ENCODE measurements around the gene HHEX. TPM values are rescaled to one million over a fixed set of nuclear protein-coding genes. Genes with fewer than 3 reads are reported as not detected.

Gene HHEX
- total RNA-seq, 1 donor from 2014 or later: not detected

GRCh38 chr10:92656266-92656961 lies 33.3 kb upstream of the HHEX start:
- no peak for TF ChIP-seq CTCF (conservative IDR thresholded peaks at IDR 0.05)
- Mint-ChIP-seq H3K4me1 (no peaks in the 10 kb centered on the region), H3K9me3 (peaks cover 3% of the 10 kb centered on the region), H3K4me3 (no peak overlapping the region), H3K36me3 (ENCODE audit: low read depth) (peaks cover 18% of the 10 kb centered on the region), H3K27ac (ENCODE audit: unreplicated experiment) (no peak overlapping the region), H3K27me3 (ENCODE audit: low read depth) (no peaks in the 10 kb centered on the region)
- DNase-seq (ENCODE audit: low read depth, low spot score): no peak

GRCh38 chr10:92657024-92657423 lies 32.7 kb upstream of the HHEX start:
- H3K4me3 Mint-ChIP-seq: no peak overlapping the region
- no peaks in the 10 kb centered on the region for H3K4me1 Mint-ChIP-seq
- TF ChIP-seq CTCF (conservative IDR thresholded peaks at IDR 0.05): no peak
- no peak overlapping the region for H3K27ac Mint-ChIP-seq (ENCODE audit: unreplicated experiment)
- H3K27me3 Mint-ChIP-seq (ENCODE audit: low read depth): no peaks in the 10 kb centered on the region
- no peak for DNase-seq (ENCODE audit: low read depth, low spot score)
- peaks cover 3% of the 10 kb centered on the region for H3K9me3 Mint-ChIP-seq
- peaks cover 18% of the 10 kb centered on the region for H3K36me3 Mint-ChIP-seq (ENCODE audit: low read depth)

- no peaks in the 10 kb centered on the region for H3K27me3 Mint-ChIP-seq (ENCODE audit: low read depth)
- H3K4me3 Mint-ChIP-seq: no peak overlapping the region
- H3K4me1 Mint-ChIP-seq: no peaks in the 10 kb centered on the region
- no peak for TF ChIP-seq CTCF (conservative IDR thresholded peaks at IDR 0.05)
- no peak for DNase-seq (ENCODE audit: low read depth, low spot score)
- H3K36me3 Mint-ChIP-seq (ENCODE audit: low read depth): peaks cover 11% of the 10 kb centered on the region
- H3K9me3 Mint-ChIP-seq: peaks cover 14% of the 10 kb centered on the region
- no peak overlapping the region for H3K27ac Mint-ChIP-seq (ENCODE audit: unreplicated experiment)
These were observed 26.9 kb upstream of the HHEX start for GRCh38 chr10:92662848-92663247.

GRCh38 chr10:92664322-92664721 lies 25.4 kb upstream of the HHEX start:
- no peak overlapping the region for H3K4me3 Mint-ChIP-seq
- peaks cover 7% of the 10 kb centered on the region for H3K36me3 Mint-ChIP-seq (ENCODE audit: low read depth)
- DNase-seq (ENCODE audit: low read depth, low spot score): no peak
- no peak overlapping the region for H3K27ac Mint-ChIP-seq (ENCODE audit: unreplicated experiment)
- no peaks in the 10 kb centered on the region for H3K27me3 Mint-ChIP-seq (ENCODE audit: low read depth)
- TF ChIP-seq CTCF (conservative IDR thresholded peaks at IDR 0.05): no peak
- peaks cover 11% of the 10 kb centered on the region for H3K9me3 Mint-ChIP-seq
- H3K4me1 Mint-ChIP-seq: no peaks in the 10 kb centered on the region

- H3K27ac Mint-ChIP-seq (ENCODE audit: unreplicated experiment): no peak overlapping the region
These were observed 22.7 kb upstream of the HHEX start for GRCh38 chr10:92667078-92667477.

More at GRCh38 chr10:92667078-92667477, 22.7 kb upstream of the HHEX start:
- no peak for TF ChIP-seq CTCF (conservative IDR thresholded peaks at IDR 0.05)
- no peak for DNase-seq (ENCODE audit: low read depth, low spot score)
- no peak overlapping the region for H3K4me3 Mint-ChIP-seq
- no peaks in the 10 kb centered on the region for H3K4me1 Mint-ChIP-seq
- H3K27me3 Mint-ChIP-seq (ENCODE audit: low read depth): no peaks in the 10 kb centered on the region
- H3K36me3 Mint-ChIP-seq (ENCODE audit: low read depth): peaks cover 7% of the 10 kb centered on the region
- H3K9me3 Mint-ChIP-seq: peaks cover 10% of the 10 kb centered on the region
